GM12878 (cell line): ENCODE results near the gene SLMAP. TPM values are rescaled to one million over a fixed set of nuclear protein-coding genes. Genes with fewer than 3 reads are reported as not detected.

Source experiments
- ATAC-seq: fragments of 200-7000 bp; cut with Tn5 transposase; 3 replicates; pipeline ENCODE4 v1.9.1; 2020; ENCODE audit warnings: mild to moderate bottlenecking, moderate library complexity
- BruUV-seq: library from RNA; stranded (reverse); fragments of 400-500 nt; replicated peaks from 2 replicates; lab custom pipeline; 2021; lab: Mats Ljungman, UMichigan
- CTCF ChIA-PET: fragments of 300-600 bp; sonication (Branson Sonifier 250); formaldehyde crosslinking; extraction: SDS; loops from one replicate; lab custom pipeline; 2021; ENCODE audit warnings: inconsistent platforms; lab: Yijun Ruan, JAX
- POLR2A ChIA-PET: fragments of 350-600 bp; formaldehyde crosslinking; extraction: SDS; loops from one replicate; lab custom pipeline; 2021; ENCODE audit warnings: inconsistent platforms; lab: Charles Lee
- RAD21 ChIA-PET: fragments of 300-600 bp; sonication (Branson Sonifier 250); formaldehyde crosslinking; loops from one replicate; lab custom pipeline; 2023; ENCODE audit warnings: antibody characterized with exemption; ENCODE audit not compliant: unreplicated experiment; lab: Charles Lee
- SMC1A ChIA-PET: fragments of 300-600 bp; sonication (Branson Sonifier 250); formaldehyde crosslinking; loops from one replicate; lab custom pipeline; 2023; ENCODE audit not compliant: unreplicated experiment, uncharacterized antibody; lab: Charles Lee
- DNase-seq: peaks from one replicate; pipeline ENCODE4 v3.0.0-alpha.2; 2011; ENCODE audit warnings: low read depth, low spot score
- FAIRE-seq: peaks from 3 replicates; lab custom pipeline; 2011; peaks lifted over from hg19 to GRCh38; lab: Jason Lieb, UNC
- H2AFZ ChIP-seq: 2 replicates; pipeline ENCODE4 v1.6.0; 2011; ENCODE audit warnings: low read depth, low read length, control low read depth; ENCODE audit not compliant: control insufficient read depth
- H3K27ac ChIP-seq: 2 replicates; pipeline ENCODE4 v1.5.1; 2011; ENCODE audit warnings: control low read depth; ENCODE audit not compliant: control insufficient read depth, insufficient read depth
- H3K27me3 ChIP-seq, 2 experiments: replicated peaks in 1 of 2; 2 replicates each; pipeline versions ENCODE4 v1.6.0 to v1.6.1; 2011; ENCODE audit warnings: low read length in 1 of 2; ENCODE audit not compliant: control insufficient read depth in 2 of 2, insufficient read depth in 2 of 2
- H3K36me3 ChIP-seq, 2 experiments: 2 replicates each; pipeline ENCODE4 v1.5.1; 2011; ENCODE audit warnings: low read length in 1 of 2; ENCODE audit not compliant: control insufficient read depth in 2 of 2, insufficient read depth in 2 of 2
- H3K4me1 ChIP-seq: 2 replicates; pipeline ENCODE4 v1.6.1; 2011; ENCODE audit warnings: mild to moderate bottlenecking, low read length, moderate library complexity, mixed read lengths; ENCODE audit not compliant: control insufficient read depth, insufficient read depth
- H3K4me2 ChIP-seq: 2 replicates; pipeline ENCODE4 v1.6.0; 2011; ENCODE audit warnings: control low read depth; ENCODE audit not compliant: control insufficient read depth, insufficient read depth
- H3K4me3 ChIP-seq: fragments of 200-600 bp; sonication (generic); 2 replicates; pipeline ENCODE4 v1.5.1; 2016
- H3K79me2 ChIP-seq: 2 replicates; pipeline ENCODE4 v1.6.0; 2011; ENCODE audit warnings: low read length; ENCODE audit not compliant: control insufficient read depth, insufficient read depth
- H3K9ac ChIP-seq: 2 replicates; pipeline ENCODE4 v1.8.0; 2011; ENCODE audit warnings: low read length, control low read depth, mixed read lengths; ENCODE audit not compliant: control insufficient read depth, insufficient read depth
- H3K9me3 ChIP-seq: replicated peaks from 3 replicates; pipeline ENCODE4 v1.5.1; 2011; ENCODE audit warnings: mild to moderate bottlenecking, low read length; ENCODE audit not compliant: control insufficient read depth, insufficient read depth
- H4K20me1 ChIP-seq: 2 replicates; pipeline ENCODE4 v1.6.0; 2011; ENCODE audit not compliant: control insufficient read depth, insufficient read depth
- CREM ChIP-seq: IDR thresholded peaks from 2 replicates; pipeline ENCODE4 v1.6.1; 2014; ENCODE audit warnings: antibody characterized with exemption, low read depth
- EED ChIP-seq: sonication (generic); IDR thresholded peaks from 2 replicates; pipeline ENCODE4 v1.6.1; 2016; ENCODE audit warnings: antibody characterized with exemption, low read depth
- EGR1 ChIP-seq, 2 experiments: IDR thresholded peaks; 1 replicate in 1 of 2; 2 replicates in 1 of 2; pipeline ENCODE4 v1.6.1; 2011 to 2012; ENCODE audit warnings: low read depth in 2 of 2, low read length in 2 of 2, borderline replicate concordance in 1 of 2, mild to moderate bottlenecking in 1 of 2, moderate library complexity in 1 of 2
- ESRRA ChIP-seq: IDR thresholded peaks from 2 replicates; pipeline ENCODE4 v1.6.1; 2012; ENCODE audit warnings: mild to moderate bottlenecking, low read length, improper control_type of control experiment
- MEF2A ChIP-seq: IDR thresholded peaks from 2 replicates; pipeline ENCODE4 v1.6.1; 2011; ENCODE audit warnings: low read depth, mild to moderate bottlenecking, low read length, moderate library complexity; ENCODE audit not compliant: insufficient read depth
- NFXL1 ChIP-seq: fragments of 450-650 bp; IDR thresholded peaks from 2 replicates; pipeline ENCODE4 v1.6.1; 2017; ENCODE audit warnings: antibody characterized with exemption, mild to moderate bottlenecking, borderline replicate concordance
- PAX8 ChIP-seq: fragments of 450-650 bp; IDR thresholded peaks from 2 replicates; pipeline ENCODE4 v1.6.1; 2017; ENCODE audit warnings: mild to moderate bottlenecking, moderate library complexity
- POLR2A ChIP-seq: IDR thresholded peaks from 2 replicates; pipeline ENCODE4 v1.6.1; 2011; ENCODE audit warnings: low read depth, mild to moderate bottlenecking, low read length
- POLR2AphosphoS5 ChIP-seq: IDR thresholded peaks from 2 replicates; pipeline ENCODE4 v1.6.1; 2011; ENCODE audit warnings: mild to moderate bottlenecking, low read length, inconsistent platforms
- RAD21 ChIP-seq: IDR thresholded peaks from 2 replicates; pipeline ENCODE4 v1.6.1; 2011; ENCODE audit warnings: mild to moderate bottlenecking, low read depth, low read length, moderate library complexity; ENCODE audit not compliant: insufficient read depth
- RB1 ChIP-seq: fragments of 450-650 bp; formaldehyde crosslinking; IDR thresholded peaks from 2 replicates; pipeline ENCODE4 v1.6.1; 2017; ENCODE audit warnings: mild to moderate bottlenecking, borderline replicate concordance
- RUNX3 ChIP-seq: IDR thresholded peaks from 2 replicates; pipeline ENCODE4 v1.6.1; 2012; ENCODE audit warnings: low read length, inconsistent platforms
- SIX5 ChIP-seq: IDR thresholded peaks from 2 replicates; pipeline ENCODE4 v1.6.1; 2011; ENCODE audit warnings: mild to moderate bottlenecking, low read depth, low read length, moderate library complexity; ENCODE audit not compliant: severe bottlenecking
- SMAD5 ChIP-seq: IDR thresholded peaks from 2 replicates; pipeline ENCODE4 v1.6.1; 2016; ENCODE audit warnings: antibody characterized with exemption, low read depth
- SMC3 ChIP-seq: IDR thresholded peaks from 2 replicates; pipeline ENCODE4 v1.6.1; 2011; ENCODE audit warnings: low read length, improper control_type of control experiment, borderline replicate concordance
- TCF7 ChIP-seq: IDR thresholded peaks from 2 replicates; pipeline ENCODE4 v1.6.1; 2014; ENCODE audit warnings: antibody characterized with exemption, borderline replicate concordance
- YY1 ChIP-seq: IDR thresholded peaks from 2 replicates; pipeline ENCODE4 v1.6.1; 2011; ENCODE audit warnings: low read depth, mild to moderate bottlenecking, low read length
- ZNF207 ChIP-seq: fragments of 450-650 bp; IDR thresholded peaks from 2 replicates; pipeline ENCODE4 v1.6.1; 2014; ENCODE audit warnings: antibody characterized with exemption, mild to moderate bottlenecking, borderline replicate concordance
- WGBS: methylation state at CpG from one replicate; pipeline ENCODE4 v1.1.6; 2016; ENCODE audit warnings: low lambda C conversion rate; ENCODE audit not compliant: insufficient replicate concordance, insufficient coverage; ENCODE audit errors: missing lambda C conversion rate; 5-methylcytosine and 5-hydroxymethylcytosine counted together
- in situ Hi-C: fragments of 300-500 bp; cut with MboI; formaldehyde crosslinking; loops from 9 replicates; pipeline ENCODE4 v1.14.3; 2018; ENCODE audit warnings: mixed read lengths
- intact Hi-C: fragments of 100-400 bp; cut with micrococcal nuclease; formaldehyde crosslinking; loops from one replicate; pipeline ENCODE4 v1.14.2; 2022; ENCODE audit not compliant: unreplicated experiment
- polyA plus RNA-seq, 11 experiments: library from polyadenylated mRNA; depleted of rRNA in 4 of 11; unstranded in 6 of 11; stranded (reverse) in 5 of 11; fragments of >200 nt; fragmentation: Nextera tagmentation in 4 of 11; fragmentation: Illumina TruSeq in 1 of 11; extraction: Ambion mirVana in 4 of 11; extraction: Trizol in 1 of 11; gene quantifications; 1 replicate in 1 of 11; 2 replicates in 10 of 11; pipeline versions ENCODE4 v1.2.1 to v1.2.3, GENCODE V29; 2011 to 2016; ENCODE audit warnings: inconsistent platforms in 2 of 11, missing spikeins in 2 of 11, low read depth in 1 of 11
- total RNA-seq, 4 experiments: library from RNA; depleted of rRNA in 3 of 4; stranded (reverse); fragments of >200 nt in 3 of 4; fragmentation: Illumina TruSeq in 1 of 4; extraction: Trizol in 1 of 4; gene quantifications; 2 replicates each; pipeline versions ENCODE4 v1.2.1 to v1.2.3, GENCODE V29; 2013 to 2021
- TF ChIP-seq, protein P1 (sequence below): IDR thresholded peaks from 2 replicates; pipeline ENCODE4 v1.6.1; 2011; ENCODE audit warnings: borderline replicate concordance, low read depth, mild to moderate bottlenecking, moderate library complexity, low read length; ENCODE audit not compliant: insufficient read depth, poor library complexity, severe bottlenecking

The SLMAP gene
- total and polyA plus RNA-seq, 10 of the 15 experiments (the other 5 are each of a cell fraction or from before 2014, with no cell fraction given), result 8.3 to 43.8 (median 26.4) TPM

DNA sequence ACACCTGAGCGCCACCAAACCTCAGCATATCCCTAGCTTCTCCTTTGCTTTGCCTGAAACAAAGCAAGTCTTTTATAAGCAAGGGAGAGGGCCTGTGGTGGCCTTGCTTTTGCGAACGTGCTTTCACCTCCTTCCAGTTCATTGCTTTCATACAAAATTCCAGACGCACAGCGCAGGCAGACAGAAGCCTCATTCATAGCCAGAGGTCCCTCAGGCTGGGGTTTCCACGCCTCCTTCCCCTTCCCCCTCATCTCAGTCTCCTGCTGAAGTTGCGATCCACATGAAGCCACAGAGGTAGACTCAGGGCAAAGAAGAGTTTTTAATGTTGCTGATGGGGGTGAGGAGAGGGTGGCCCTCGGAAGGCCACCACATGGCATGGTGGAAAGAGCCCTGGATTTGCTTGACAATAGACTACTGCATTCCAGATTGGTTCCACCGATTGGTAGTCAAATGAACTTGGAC lies 192.7 kb downstream of the SLMAP start:
- Histone ChIP-seq H3K4me3 (no peak overlapping the region), H3K79me2 (no peaks in the 10 kb centered on the region), H3K27ac (no peak overlapping the region), H3K4me2 (no peak overlapping the region), H2AFZ (no peak overlapping the region), H3K36me3 (no peaks in the 10 kb centered on the region), H3K9ac (no peak overlapping the region), H3K9me3 (no peaks in the 10 kb centered on the region), H4K20me1 (no peaks in the 10 kb centered on the region), H3K27me3 (no peaks in the 10 kb centered on the region), H3K4me1 (no peaks in the 10 kb centered on the region)
- SMC1A ChIA-PET, result no interaction called here
- no TSS peak for BruUV-seq
- TF ChIP-seq POLR2AphosphoS5 (no peak), YY1 (no peak), ESRRA (no peak), SMC3 (no peak), PAX8 (no peak), NFXL1 (no peak), TCF7 (no peak), RUNX3 (no peak), EED (no peak), RB1 (no peak), MEF2A (no peak), RAD21 (no peak), SMAD5 (no peak), CREM (no peak), POLR2A (no peak), ZNF207 (no peak), EGR1 (IDR thresholded peaks at IDR 0.05; ENCODE audit: borderline replicate concordance in 1 of 2, low read depth in 2 of 2, low read length in 2 of 2) (no peak), SIX5 (no peak)
- TF ChIP-seq, protein P1, sequence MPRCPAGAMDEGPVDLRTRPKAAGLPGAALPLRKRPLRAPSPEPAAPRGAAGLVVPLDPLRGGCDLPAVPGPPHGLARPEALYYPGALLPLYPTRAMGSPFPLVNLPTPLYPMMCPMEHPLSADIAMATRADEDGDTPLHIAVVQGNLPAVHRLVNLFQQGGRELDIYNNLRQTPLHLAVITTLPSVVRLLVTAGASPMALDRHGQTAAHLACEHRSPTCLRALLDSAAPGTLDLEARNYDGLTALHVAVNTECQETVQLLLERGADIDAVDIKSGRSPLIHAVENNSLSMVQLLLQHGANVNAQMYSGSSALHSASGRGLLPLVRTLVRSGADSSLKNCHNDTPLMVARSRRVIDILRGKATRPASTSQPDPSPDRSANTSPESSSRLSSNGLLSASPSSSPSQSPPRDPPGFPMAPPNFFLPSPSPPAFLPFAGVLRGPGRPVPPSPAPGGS, result no peak
- intact Hi-C loops, result no loop called here
- CTCF ChIA-PET, result interaction anchor here (1.5 kb wide), 1 partner anchor 218 kb away, joined by 6 read pairs; no protein-coding TSS in a partner anchor
- DNase-seq (no peak), FAIRE-seq (no peak), ATAC-seq (no peak)
- 46% methylated on average over 9 of the region's 9 CpGs for WGBS
- in situ Hi-C loops, result no loop called here
- POLR2A ChIA-PET, result no interaction called here
- RAD21 ChIA-PET, result interaction anchor here (0.7 kb wide), 1 partner anchor 72 kb away, joined by 3 read pairs; no protein-coding TSS in a partner anchor
